GM12878 (cell line): ENCODE results near the gene MYBBP1A. TPM values are rescaled to one million over a fixed set of nuclear protein-coding genes. Genes with fewer than 3 reads are reported as not detected.

Source experiments
- ATAC-seq: fragments of 200-7000 bp; cut with Tn5 transposase; 3 replicates; pipeline ENCODE4 v1.9.1; 2020; ENCODE audit warnings: mild to moderate bottlenecking, moderate library complexity
- BruUV-seq: library from RNA; stranded (reverse); fragments of 400-500 nt; replicated peaks from 2 replicates; lab custom pipeline; 2021; lab: Mats Ljungman, UMichigan
- CTCF ChIA-PET: fragments of 300-600 bp; sonication (Branson Sonifier 250); formaldehyde crosslinking; extraction: SDS; loops from one replicate; lab custom pipeline; 2021; ENCODE audit warnings: inconsistent platforms; lab: Yijun Ruan, JAX
- POLR2A ChIA-PET: fragments of 350-600 bp; formaldehyde crosslinking; extraction: SDS; loops from one replicate; lab custom pipeline; 2021; ENCODE audit warnings: inconsistent platforms; lab: Charles Lee
- RAD21 ChIA-PET: fragments of 300-600 bp; sonication (Branson Sonifier 250); formaldehyde crosslinking; loops from one replicate; lab custom pipeline; 2023; ENCODE audit warnings: antibody characterized with exemption; ENCODE audit not compliant: unreplicated experiment; lab: Charles Lee
- SMC1A ChIA-PET: fragments of 300-600 bp; sonication (Branson Sonifier 250); formaldehyde crosslinking; loops from one replicate; lab custom pipeline; 2023; ENCODE audit not compliant: unreplicated experiment, uncharacterized antibody; lab: Charles Lee
- DNase-seq: peaks from one replicate; pipeline ENCODE4 v3.0.0-alpha.2; 2011; ENCODE audit warnings: low read depth, low spot score
- FAIRE-seq: peaks from 3 replicates; lab custom pipeline; 2011; peaks lifted over from hg19 to GRCh38; lab: Jason Lieb, UNC
- H2AFZ ChIP-seq: 2 replicates; pipeline ENCODE4 v1.6.0; 2011; ENCODE audit warnings: low read depth, low read length, control low read depth; ENCODE audit not compliant: control insufficient read depth
- H3K27ac ChIP-seq: 2 replicates; pipeline ENCODE4 v1.5.1; 2011; ENCODE audit warnings: control low read depth; ENCODE audit not compliant: control insufficient read depth, insufficient read depth
- H3K27me3 ChIP-seq, 2 experiments: replicated peaks in 1 of 2; 2 replicates each; pipeline versions ENCODE4 v1.6.0 to v1.6.1; 2011; ENCODE audit warnings: low read length in 1 of 2; ENCODE audit not compliant: control insufficient read depth in 2 of 2, insufficient read depth in 2 of 2
- H3K36me3 ChIP-seq, 2 experiments: 2 replicates each; pipeline ENCODE4 v1.5.1; 2011; ENCODE audit warnings: low read length in 1 of 2; ENCODE audit not compliant: control insufficient read depth in 2 of 2, insufficient read depth in 2 of 2
- H3K4me1 ChIP-seq: 2 replicates; pipeline ENCODE4 v1.6.1; 2011; ENCODE audit warnings: mild to moderate bottlenecking, low read length, moderate library complexity, mixed read lengths; ENCODE audit not compliant: control insufficient read depth, insufficient read depth
- H3K4me2 ChIP-seq: 2 replicates; pipeline ENCODE4 v1.6.0; 2011; ENCODE audit warnings: control low read depth; ENCODE audit not compliant: control insufficient read depth, insufficient read depth
- H3K4me3 ChIP-seq: fragments of 200-600 bp; sonication (generic); 2 replicates; pipeline ENCODE4 v1.5.1; 2016
- H3K79me2 ChIP-seq: 2 replicates; pipeline ENCODE4 v1.6.0; 2011; ENCODE audit warnings: low read length; ENCODE audit not compliant: control insufficient read depth, insufficient read depth
- H3K9ac ChIP-seq: 2 replicates; pipeline ENCODE4 v1.8.0; 2011; ENCODE audit warnings: low read length, control low read depth, mixed read lengths; ENCODE audit not compliant: control insufficient read depth, insufficient read depth
- H3K9me3 ChIP-seq: replicated peaks from 3 replicates; pipeline ENCODE4 v1.5.1; 2011; ENCODE audit warnings: mild to moderate bottlenecking, low read length; ENCODE audit not compliant: control insufficient read depth, insufficient read depth
- H4K20me1 ChIP-seq: 2 replicates; pipeline ENCODE4 v1.6.0; 2011; ENCODE audit not compliant: control insufficient read depth, insufficient read depth
- BHLHE40 ChIP-seq, 2 experiments: fragments of 450-650 bp in 1 of 2; IDR thresholded peaks; 2 replicates each; pipeline ENCODE4 v1.6.1; 2011 to 2017; ENCODE audit warnings: low read depth in 2 of 2, borderline replicate concordance in 1 of 2, improper control_type of control experiment in 1 of 2, low read length in 1 of 2, mild to moderate bottlenecking in 1 of 2
- CBX3 ChIP-seq: fragments of 200-600 bp; sonication (generic); IDR thresholded peaks from 2 replicates; pipeline ENCODE4 v1.6.1; 2016; ENCODE audit warnings: low read depth, borderline replicate concordance
- YBX1 ChIP-seq: fragments of 450-650 bp; IDR thresholded peaks from 2 replicates; pipeline ENCODE4 v1.6.1; 2016; ENCODE audit warnings: antibody characterized with exemption
- ZNF384 ChIP-seq: IDR thresholded peaks from 2 replicates; pipeline ENCODE4 v1.6.1; 2012; ENCODE audit warnings: low read depth, mild to moderate bottlenecking, low read length, improper control_type of control experiment, borderline replicate concordance
- WGBS: methylation state at CpG from one replicate; pipeline ENCODE4 v1.1.6; 2016; ENCODE audit warnings: low lambda C conversion rate; ENCODE audit not compliant: insufficient replicate concordance, insufficient coverage; ENCODE audit errors: missing lambda C conversion rate; 5-methylcytosine and 5-hydroxymethylcytosine counted together
- in situ Hi-C: fragments of 300-500 bp; cut with MboI; formaldehyde crosslinking; loops from 9 replicates; pipeline ENCODE4 v1.14.3; 2018; ENCODE audit warnings: mixed read lengths
- intact Hi-C: fragments of 100-400 bp; cut with micrococcal nuclease; formaldehyde crosslinking; loops from one replicate; pipeline ENCODE4 v1.14.2; 2022; ENCODE audit not compliant: unreplicated experiment
- polyA plus RNA-seq, 11 experiments: library from polyadenylated mRNA; depleted of rRNA in 4 of 11; unstranded in 6 of 11; stranded (reverse) in 5 of 11; fragments of >200 nt; fragmentation: Nextera tagmentation in 4 of 11; fragmentation: Illumina TruSeq in 1 of 11; extraction: Ambion mirVana in 4 of 11; extraction: Trizol in 1 of 11; gene quantifications; 1 replicate in 1 of 11; 2 replicates in 10 of 11; pipeline versions ENCODE4 v1.2.1 to v1.2.3, GENCODE V29; 2011 to 2016; ENCODE audit warnings: inconsistent platforms in 2 of 11, missing spikeins in 2 of 11, low read depth in 1 of 11
- total RNA-seq, 4 experiments: library from RNA; depleted of rRNA in 3 of 4; stranded (reverse); fragments of >200 nt in 3 of 4; fragmentation: Illumina TruSeq in 1 of 4; extraction: Trizol in 1 of 4; gene quantifications; 2 replicates each; pipeline versions ENCODE4 v1.2.1 to v1.2.3, GENCODE V29; 2013 to 2021
- TF ChIP-seq, protein P1 (sequence below): IDR thresholded peaks from 2 replicates; pipeline ENCODE4 v1.6.1; 2012; ENCODE audit warnings: improper control_type of control experiment, low read depth, low read length; ENCODE audit not compliant: insufficient replicate concordance

The MYBBP1A gene
- total and polyA plus RNA-seq, 10 of the 15 experiments (the other 5 are each of a cell fraction or from before 2014, with no cell fraction given): 2.5 to 121 (median 71.6) TPM

DNA sequence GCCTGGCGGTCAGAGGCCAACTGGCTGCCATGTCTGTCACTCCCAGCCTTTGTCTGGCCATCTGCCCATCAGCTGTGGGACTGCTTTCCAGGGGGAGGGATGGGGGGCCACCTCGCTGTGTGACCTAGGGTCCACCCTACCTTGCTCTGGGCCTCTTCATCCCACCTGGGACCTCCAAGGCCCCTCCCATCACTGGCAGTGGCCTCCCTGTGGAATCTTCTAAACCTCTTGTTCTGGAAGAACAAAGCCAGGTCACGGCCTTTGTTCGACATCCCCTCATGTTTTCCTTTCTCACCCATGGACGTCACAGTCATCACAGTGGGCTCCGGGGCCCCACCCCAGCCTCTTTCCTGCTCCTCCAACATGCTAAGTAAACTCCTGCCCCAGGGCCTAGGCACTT, 32.5 kb downstream of the MYBBP1A start:
- intact Hi-C loops (loop anchor here (10.0 kb wide), 1 partner anchor 98 kb away; no protein-coding TSS in a partner anchor), in situ Hi-C loops (no loop called here)
- TF ChIP-seq CBX3 (no peak), YBX1 (no peak)
- ChIA-PET SMC1A (interaction anchor here (1.3 kb wide), 1 partner anchor 32 kb away, joined by 4 read pairs; no protein-coding TSS in a partner anchor), RAD21 (interaction anchor here (0.8 kb wide), 1 partner anchor 26 kb away, joined by 5 read pairs; no protein-coding TSS in a partner anchor), POLR2A (no interaction called here), CTCF (interaction anchor here (1.4 kb wide), 2 partner anchors 42 to 102 kb away, joined by 4 to 5 read pairs; no protein-coding TSS in a partner anchor)
- H4K20me1 ChIP-seq: no peaks in the 10 kb centered on the region
- no peak overlapping the region for H3K9ac ChIP-seq
- no peaks in the 10 kb centered on the region for H3K36me3 ChIP-seq
- no peak overlapping the region for H3K27ac ChIP-seq
- H3K27me3 ChIP-seq: no peaks in the 10 kb centered on the region
- no TSS peak for BruUV-seq
- H3K4me1 ChIP-seq: peaks cover 16% of the 10 kb centered on the region
- WGBS: 80% methylated on average over 6 of the region's 6 CpGs
- H3K9me3 ChIP-seq: no peaks in the 10 kb centered on the region; the same call in 2 of the 3 replicates
- H3K4me3 ChIP-seq: no peak overlapping the region
- H3K4me2 ChIP-seq: no peak overlapping the region
- ATAC-seq: no peak
- H2AFZ ChIP-seq: no peak overlapping the region
- no peaks in the 10 kb centered on the region for H3K79me2 ChIP-seq
- no peak for DNase-seq
- no peak for FAIRE-seq

DNA sequence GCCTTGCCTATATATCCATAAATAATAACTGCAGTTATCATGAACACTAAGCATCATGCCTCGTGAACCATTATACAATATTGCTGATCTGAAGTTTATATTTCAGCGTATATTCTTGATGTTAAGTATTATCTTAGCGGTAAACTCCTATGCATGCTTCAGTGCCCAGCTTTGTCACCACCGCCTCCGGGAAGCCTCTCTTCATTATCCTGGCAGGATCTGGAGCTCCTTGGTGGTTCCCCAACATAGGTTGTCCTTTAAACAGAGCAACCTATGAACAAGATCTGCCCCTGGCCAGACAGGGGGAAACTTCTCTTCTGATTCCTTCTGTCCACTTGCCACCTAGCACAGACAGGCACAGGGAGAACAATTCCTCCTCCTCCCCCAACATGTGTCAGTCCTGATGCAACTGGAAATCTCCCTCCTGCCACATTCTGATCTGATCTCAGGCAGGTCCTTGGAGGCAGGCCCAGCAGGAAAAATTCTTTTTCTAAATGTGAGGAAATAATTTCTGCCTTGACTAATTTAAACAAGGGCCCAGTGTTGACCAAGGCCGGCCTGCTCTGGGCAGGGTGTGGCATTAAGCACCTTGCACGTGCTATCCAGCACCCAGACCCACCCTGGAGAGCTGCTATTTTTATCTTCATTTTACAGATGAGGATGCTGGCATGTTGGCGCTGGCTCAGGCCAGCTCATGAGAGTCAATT, 34.1 kb downstream of the MYBBP1A start:
- no TSS peak for BruUV-seq
- TF ChIP-seq, protein P1, sequence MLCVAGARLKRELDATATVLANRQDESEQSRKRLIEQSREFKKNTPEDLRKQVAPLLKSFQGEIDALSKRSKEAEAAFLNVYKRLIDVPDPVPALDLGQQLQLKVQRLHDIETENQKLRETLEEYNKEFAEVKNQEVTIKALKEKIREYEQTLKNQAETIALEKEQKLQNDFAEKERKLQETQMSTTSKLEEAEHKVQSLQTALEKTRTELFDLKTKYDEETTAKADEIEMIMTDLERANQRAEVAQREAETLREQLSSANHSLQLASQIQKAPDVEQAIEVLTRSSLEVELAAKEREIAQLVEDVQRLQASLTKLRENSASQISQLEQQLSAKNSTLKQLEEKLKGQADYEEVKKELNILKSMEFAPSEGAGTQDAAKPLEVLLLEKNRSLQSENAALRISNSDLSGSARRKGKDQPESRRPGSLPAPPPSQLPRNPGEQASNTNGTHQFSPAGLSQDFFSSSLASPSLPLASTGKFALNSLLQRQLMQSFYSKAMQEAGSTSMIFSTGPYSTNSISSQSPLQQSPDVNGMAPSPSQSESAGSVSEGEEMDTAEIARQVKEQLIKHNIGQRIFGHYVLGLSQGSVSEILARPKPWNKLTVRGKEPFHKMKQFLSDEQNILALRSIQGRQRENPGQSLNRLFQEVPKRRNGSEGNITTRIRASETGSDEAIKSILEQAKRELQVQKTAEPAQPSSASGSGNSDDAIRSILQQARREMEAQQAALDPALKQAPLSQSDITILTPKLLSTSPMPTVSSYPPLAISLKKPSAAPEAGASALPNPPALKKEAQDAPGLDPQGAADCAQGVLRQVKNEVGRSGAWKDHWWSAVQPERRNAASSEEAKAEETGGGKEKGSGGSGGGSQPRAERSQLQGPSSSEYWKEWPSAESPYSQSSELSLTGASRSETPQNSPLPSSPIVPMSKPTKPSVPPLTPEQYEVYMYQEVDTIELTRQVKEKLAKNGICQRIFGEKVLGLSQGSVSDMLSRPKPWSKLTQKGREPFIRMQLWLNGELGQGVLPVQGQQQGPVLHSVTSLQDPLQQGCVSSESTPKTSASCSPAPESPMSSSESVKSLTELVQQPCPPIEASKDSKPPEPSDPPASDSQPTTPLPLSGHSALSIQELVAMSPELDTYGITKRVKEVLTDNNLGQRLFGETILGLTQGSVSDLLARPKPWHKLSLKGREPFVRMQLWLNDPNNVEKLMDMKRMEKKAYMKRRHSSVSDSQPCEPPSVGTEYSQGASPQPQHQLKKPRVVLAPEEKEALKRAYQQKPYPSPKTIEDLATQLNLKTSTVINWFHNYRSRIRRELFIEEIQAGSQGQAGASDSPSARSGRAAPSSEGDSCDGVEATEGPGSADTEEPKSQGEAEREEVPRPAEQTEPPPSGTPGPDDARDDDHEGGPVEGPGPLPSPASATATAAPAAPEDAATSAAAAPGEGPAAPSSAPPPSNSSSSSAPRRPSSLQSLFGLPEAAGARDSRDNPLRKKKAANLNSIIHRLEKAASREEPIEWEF: no peak
- TF ChIP-seq ZNF384 (no peak), BHLHE40 (IDR thresholded peaks at IDR 0.05; ENCODE audit: borderline replicate concordance in 1 of 2, low read depth in 2 of 2, low read length in 1 of 2) (no peak)
- POLR2A ChIA-PET: interaction anchor here (0.6 kb wide), 2 partner anchors 10 to 443 kb away, joined by 3 to 5 read pairs; no protein-coding TSS in a partner anchor

More for the DNA sequence above, 34.1 kb downstream of the MYBBP1A start:
- no peak for DNase-seq
- ChIA-PET SMC1A (no interaction called here), CTCF (no interaction called here), RAD21 (no interaction called here)
- H3K4me2 ChIP-seq: no peak overlapping the region
- H3K27me3 ChIP-seq: no peaks in the 10 kb centered on the region
- no peak overlapping the region for H3K27ac ChIP-seq
- H4K20me1 ChIP-seq: no peaks in the 10 kb centered on the region
- intact Hi-C loops (loop anchor here (10.0 kb wide), 1 partner anchor 96 kb away; no protein-coding TSS in a partner anchor), in situ Hi-C loops (no loop called here)
- H3K9ac ChIP-seq: no peak overlapping the region
- H2AFZ ChIP-seq: no peak overlapping the region
- H3K79me2 ChIP-seq: no peaks in the 10 kb centered on the region
- WGBS: 90% methylated on average over 8 of the region's 8 CpGs
- H3K4me3 ChIP-seq: no peak overlapping the region
- H3K9me3 ChIP-seq: no peaks in the 10 kb centered on the region; the same call in 2 of the 3 replicates
- no peaks in the 10 kb centered on the region for H3K36me3 ChIP-seq
- H3K4me1 ChIP-seq: peaks cover 16% of the 10 kb centered on the region
- no peak for ATAC-seq
- FAIRE-seq: no peak
